ENCODE measurements around the gene CAPN14.

Gene CAPN14

GRCh38 chr2:31226266-31226665 is 9.0 kb upstream of the CAPN14 start:
- no peak for DNase-seq (ENCODE audit: low spot score)

- DNase-seq (ENCODE audit: low spot score) = no peak
Measured at GRCh38 chr2:31223749-31224148, 6.4 kb upstream of the CAPN14 start.

GRCh38 chr2:31223026-31223425 is 5.7 kb upstream of the CAPN14 start:
- no peak for DNase-seq (ENCODE audit: low spot score)

- no peak for DNase-seq (ENCODE audit: low spot score)
Measured at GRCh38 chr2:31222071-31222470, 4.8 kb upstream of the CAPN14 start.

GRCh38 chr2:31221544-31221943 is 4.2 kb upstream of the CAPN14 start:
- no peak for DNase-seq (ENCODE audit: low spot score)

GRCh38 chr2:31219131-31219969 is 2.0 kb upstream of the CAPN14 start:
- DNase-seq (ENCODE audit: low spot score) = no peak

GRCh38 chr2:31216734-31217133 is 581 bp downstream of the CAPN14 start:
- DNase-seq (ENCODE audit: low spot score) = no peak

DNA sequence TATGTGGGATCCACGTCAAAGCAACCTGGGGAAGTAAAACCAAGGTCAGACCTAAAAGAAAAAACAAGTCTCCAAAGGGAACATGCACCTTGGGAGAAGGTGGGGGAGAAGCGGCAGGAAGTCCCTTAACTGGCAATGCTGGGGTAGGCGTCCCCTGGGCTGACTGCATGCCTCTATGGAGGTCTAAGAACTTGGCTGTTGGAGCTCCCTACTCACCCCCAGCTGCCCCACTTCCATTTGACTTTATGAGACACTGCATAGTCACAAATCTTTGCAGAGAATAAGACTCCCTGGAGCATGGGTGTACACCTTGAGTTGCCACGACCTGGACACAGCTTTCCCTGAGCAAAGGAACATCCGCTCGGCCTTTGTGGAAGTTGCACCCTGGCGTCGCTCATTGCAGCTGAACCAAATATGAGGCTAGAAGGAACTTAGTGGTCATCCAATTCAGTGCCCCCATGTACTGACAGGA is 2.8 kb downstream of the CAPN14 start:
- DNase-seq (ENCODE audit: low spot score) = no peak

- no peak for DNase-seq (ENCODE audit: low spot score)
Measured at GRCh38 chr2:31213601-31214443, 3.5 kb downstream of the CAPN14 start.

GRCh38 chr2:31212659-31213600 is 4.4 kb downstream of the CAPN14 start:
- no peak for DNase-seq (ENCODE audit: low spot score)

DNA sequence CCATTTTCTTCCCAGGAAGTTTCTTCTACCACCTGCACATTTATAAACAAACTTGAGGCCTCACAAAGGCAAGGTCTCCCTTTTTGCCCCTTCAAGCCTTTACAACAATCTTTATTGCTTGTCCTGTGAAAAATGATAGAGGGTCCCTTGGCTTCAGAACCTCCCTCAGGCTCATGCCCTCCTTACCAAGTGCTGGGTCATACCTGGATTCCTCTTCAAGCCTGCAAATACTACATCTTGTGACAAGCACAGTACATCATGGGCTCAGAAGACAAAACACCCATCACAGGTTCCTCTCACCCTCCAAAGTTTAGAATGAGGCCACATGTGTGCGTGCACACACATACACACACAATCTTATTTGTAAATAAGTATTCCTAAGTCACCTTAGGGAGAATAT is 9.1 kb downstream of the CAPN14 start:
- DNase-seq (ENCODE audit: low spot score) = no peak

DNA sequence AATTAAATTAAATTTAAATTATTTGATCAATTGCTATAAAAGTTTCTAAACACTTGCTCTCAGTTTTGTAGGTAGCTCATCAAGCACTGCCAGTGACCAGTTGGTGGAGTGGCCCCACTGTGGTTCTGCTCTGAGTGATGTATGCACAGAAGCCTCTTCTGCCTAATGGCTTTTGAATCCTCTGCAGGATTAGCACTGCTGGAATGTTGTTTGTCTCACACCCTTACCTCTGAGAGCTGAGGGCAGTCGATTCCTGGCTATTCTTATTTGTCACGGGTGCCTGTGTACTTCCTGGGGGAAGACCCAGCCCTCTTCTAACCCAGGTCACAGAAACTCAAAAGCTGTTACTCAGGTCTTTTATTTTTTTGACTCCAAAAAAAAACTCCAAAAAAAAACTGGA is 9.5 kb downstream of the CAPN14 start:
- DNase-seq (ENCODE audit: low spot score) = no peak

- DNase-seq (ENCODE audit: low spot score) = no peak
Measured at GRCh38 chr2:31205613-31206012, 11.7 kb downstream of the CAPN14 start.

GRCh38 chr2:31205186-31205585 is 12.1 kb downstream of the CAPN14 start:
- DNase-seq (ENCODE audit: low spot score) = no peak

GRCh38 chr2:31204783-31205182 is 12.5 kb downstream of the CAPN14 start:
- DNase-seq (ENCODE audit: low spot score) = no peak

GRCh38 chr2:31203916-31204315 is 13.4 kb downstream of the CAPN14 start:
- no peak for DNase-seq (ENCODE audit: low spot score)

DNA sequence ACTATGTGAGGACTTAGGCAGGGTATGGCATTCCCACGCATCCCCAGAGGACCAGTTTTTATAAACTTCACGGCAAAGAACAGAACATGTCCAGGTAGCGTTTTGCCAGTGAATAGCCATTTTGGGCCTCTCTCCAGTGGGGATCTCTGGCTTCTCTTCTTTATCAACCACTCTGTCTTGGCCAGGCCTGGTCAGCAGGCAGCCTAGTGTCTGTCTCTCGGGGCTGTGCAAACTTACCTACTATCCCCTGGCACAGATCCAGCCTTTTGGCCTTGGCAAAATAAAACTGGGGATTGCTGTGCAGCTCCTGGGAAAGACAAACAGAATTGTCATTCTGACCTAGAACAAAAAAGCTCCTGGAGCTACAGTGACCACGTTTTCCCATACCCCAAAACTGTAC is 14.5 kb downstream of the CAPN14 start:
- no peak for DNase-seq (ENCODE audit: low spot score)

DNA sequence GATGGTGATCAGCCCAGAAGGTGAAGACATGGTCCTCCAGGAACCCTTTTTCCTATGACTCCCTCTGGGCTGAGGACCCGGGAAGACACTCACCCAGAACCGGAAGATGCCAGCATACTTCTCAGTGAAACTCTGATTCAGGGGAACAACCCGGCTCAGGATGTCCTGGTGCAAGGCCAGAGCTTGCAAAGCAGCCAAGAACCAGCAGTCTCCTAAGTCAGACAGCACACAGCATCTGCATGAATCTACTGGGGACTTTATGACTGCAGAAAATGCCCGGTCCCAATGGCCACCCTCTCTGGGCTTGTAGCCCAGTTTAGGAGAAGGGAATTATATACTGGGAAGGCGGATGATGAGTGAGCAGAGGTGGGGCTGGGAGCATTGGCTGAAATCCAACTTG is 15.3 kb downstream of the CAPN14 start:
- no peak for DNase-seq (ENCODE audit: low spot score)

- no peak for DNase-seq (ENCODE audit: low spot score)
Measured at GRCh38 chr2:31200972-31201371, 16.3 kb downstream of the CAPN14 start.

DNA sequence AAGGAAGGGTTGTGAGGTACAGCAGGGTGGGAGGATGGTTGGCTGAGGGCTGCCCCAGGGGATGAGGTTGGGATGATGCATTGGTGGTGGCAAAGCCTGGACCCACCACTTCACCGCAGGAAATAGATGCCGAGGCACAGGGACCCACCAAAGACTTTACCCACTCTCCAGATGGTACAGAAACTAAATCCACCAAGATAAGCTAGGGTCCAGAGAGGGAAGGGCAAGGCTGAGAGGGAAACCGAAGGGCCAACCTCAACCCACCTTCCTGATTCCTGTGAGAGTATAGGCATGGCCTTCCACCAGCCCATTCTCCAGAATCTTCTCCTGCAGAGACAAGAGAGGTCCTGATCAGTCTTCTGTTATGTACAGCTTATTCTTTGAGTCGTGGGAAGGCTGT is 18.1 kb downstream of the CAPN14 start:
- DNase-seq (ENCODE audit: low spot score) = no peak

GRCh38 chr2:31197669-31198068 is 19.6 kb downstream of the CAPN14 start:
- DNase-seq (ENCODE audit: low spot score) = no peak

DNA sequence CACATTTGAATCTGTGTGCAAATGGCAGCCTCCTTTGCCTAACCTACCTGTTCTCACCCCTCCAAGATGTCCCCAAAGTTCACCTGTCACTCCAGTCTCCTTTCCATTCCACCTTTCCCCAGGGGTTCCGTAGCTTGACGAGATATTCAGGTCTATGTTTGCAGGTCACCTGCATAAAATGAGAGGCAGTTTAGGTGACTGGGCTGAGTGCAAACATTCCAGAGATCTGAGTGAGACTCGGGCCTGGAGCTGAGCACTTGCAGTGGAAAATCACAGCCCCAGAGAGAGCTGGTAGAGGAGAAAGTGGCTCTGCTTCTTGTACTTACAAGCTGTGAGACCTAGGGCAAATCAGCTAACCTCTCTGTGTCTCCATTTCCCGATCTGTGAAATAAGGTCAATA is 20.1 kb downstream of the CAPN14 start:
- DNase-seq (ENCODE audit: low spot score) = no peak
